ENCODE results near the gene RECQL5. TPM values are rescaled to one million over a fixed set of nuclear protein-coding genes. Genes with fewer than 3 reads are reported as not detected.
A peak's percentile ranks its signal among the peaks of the same experiment; 100 is the strongest.

Gene RECQL5
- total and polyA plus RNA-seq, 2 donors (not counting 1 experiment from before 2014, with no cell fraction given), result 58.5 to 70.5 TPM

DNA sequence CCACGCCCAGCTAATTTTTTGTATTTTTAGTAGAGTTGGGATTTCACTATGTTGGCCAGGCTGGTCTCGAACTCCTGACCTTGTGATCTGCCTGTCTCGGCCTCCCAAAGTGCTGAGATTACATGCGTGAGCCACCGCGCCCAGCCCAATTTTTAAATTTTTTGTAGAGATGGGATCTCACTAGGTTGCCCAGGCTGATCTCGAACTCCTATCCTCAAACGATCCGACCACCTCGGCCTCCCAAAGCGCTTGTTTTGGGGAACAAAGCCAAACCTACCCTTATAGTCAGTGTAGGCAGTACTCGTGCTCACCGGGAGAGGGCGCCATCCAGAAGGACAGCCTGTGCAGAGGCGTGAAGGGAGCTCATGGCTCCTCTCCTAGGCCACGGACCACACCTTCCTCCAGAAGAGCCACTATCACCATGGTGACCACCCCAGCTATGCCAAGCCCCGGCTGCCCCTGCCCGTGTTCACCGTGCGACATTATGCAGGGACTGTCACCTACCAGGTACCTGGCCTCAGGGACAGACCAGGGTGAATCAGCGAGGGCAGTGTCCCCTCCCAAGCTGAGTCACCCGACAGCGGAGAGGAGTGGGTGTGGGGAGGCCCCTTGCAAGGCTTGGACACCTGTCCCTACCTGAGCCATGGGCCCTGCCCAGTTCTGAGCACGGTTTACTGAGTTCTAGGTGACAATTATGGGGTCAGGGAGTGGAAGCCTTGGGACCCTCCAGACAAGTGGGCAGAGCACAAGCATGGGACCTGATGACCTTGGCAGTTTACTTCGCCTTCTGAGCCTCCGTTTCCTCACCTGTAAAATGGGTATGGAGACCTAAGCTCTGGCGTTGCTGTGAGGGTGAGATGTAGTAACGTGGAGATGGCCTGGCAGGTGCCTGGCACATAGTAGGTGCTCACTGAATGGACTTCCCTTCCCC lies 65.6 kb downstream of the RECQL5 start:
- Histone ChIP-seq H4K20me1 (ENCODE audit: control insufficient read depth, insufficient read depth, low read length, poor library complexity, severe bottlenecking) (no peaks in the 10 kb centered on the region), H3K36me3 (replicated peaks in 1 of 2; ENCODE audit: control extremely low read depth in 1 of 2, control insufficient read depth in 1 of 2, extremely low read depth in 1 of 2, insufficient read depth in 2 of 2, low read length in 1 of 2) (no peaks in the 10 kb centered on the region), H3K4me3 (ENCODE audit: control extremely low read depth in 1 of 5, extremely low read depth in 1 of 5, insufficient read depth in 1 of 5, low read depth in 2 of 5, low read length in 4 of 5) (no peak overlapping the region), H3K9me3 (ENCODE audit: control extremely low read depth in 1 of 3, control insufficient read depth in 2 of 3, insufficient read depth in 1 of 3, low read length in 2 of 3) (no peaks in the 10 kb centered on the region), H3K27ac (ENCODE audit: low read length in 2 of 2) (no peak overlapping the region), H3K27me3 (replicated peaks in 1 of 4; ENCODE audit: control extremely low read depth in 1 of 4, control insufficient read depth in 3 of 4, insufficient read depth in 4 of 4, low read length in 3 of 4) (no peaks in the 10 kb centered on the region), H2AFZ (ENCODE audit: insufficient read depth, low read depth, low read length, poor library complexity, severe bottlenecking) (no peak overlapping the region), H3K9ac (ENCODE audit: low read length) (no peak overlapping the region), H3K4me1 (ENCODE audit: control insufficient read depth in 2 of 2, insufficient read depth in 2 of 2, low read length in 2 of 2) (no peaks in the 10 kb centered on the region), H3K4me2 (replicated peaks; ENCODE audit: low read depth, low read length, poor library complexity, severe bottlenecking) (no peak overlapping the region), H3K79me2 (ENCODE audit: control insufficient read depth, insufficient read depth, low read length) (no peaks in the 10 kb centered on the region)
- DNase-seq (peak; percentile 68), ATAC-seq (ENCODE audit: low read depth) (peak; percentile 77)
- Mint-ChIP-seq H3K9me3 (ENCODE audit: insufficient read depth) (no peaks in the 10 kb centered on the region), H3K27ac (no peak overlapping the region), H3K4me1 (no peaks in the 10 kb centered on the region), H3K4me3 (no peak overlapping the region), H3K27me3 (no peaks in the 10 kb centered on the region)
- ChIA-PET CTCF (interaction anchor here (0.5 to 6.9 kb wide), 15 partner anchors 10 to 152 kb away, joined by 3 to 53 read pairs (median 3); partner anchors contain the start of gene SMIM5), POLR2A (interaction anchor here (0.5 to 0.6 kb wide), 2 partner anchors 149 to 254 kb away, joined by 3 to 9 read pairs; partner anchors contain the start of gene WBP2)
- 77% methylated on average over 19 of the region's 28 CpGs for WGBS (ENCODE audit: insufficient coverage)
- TF ChIP-seq, protein P1, sequence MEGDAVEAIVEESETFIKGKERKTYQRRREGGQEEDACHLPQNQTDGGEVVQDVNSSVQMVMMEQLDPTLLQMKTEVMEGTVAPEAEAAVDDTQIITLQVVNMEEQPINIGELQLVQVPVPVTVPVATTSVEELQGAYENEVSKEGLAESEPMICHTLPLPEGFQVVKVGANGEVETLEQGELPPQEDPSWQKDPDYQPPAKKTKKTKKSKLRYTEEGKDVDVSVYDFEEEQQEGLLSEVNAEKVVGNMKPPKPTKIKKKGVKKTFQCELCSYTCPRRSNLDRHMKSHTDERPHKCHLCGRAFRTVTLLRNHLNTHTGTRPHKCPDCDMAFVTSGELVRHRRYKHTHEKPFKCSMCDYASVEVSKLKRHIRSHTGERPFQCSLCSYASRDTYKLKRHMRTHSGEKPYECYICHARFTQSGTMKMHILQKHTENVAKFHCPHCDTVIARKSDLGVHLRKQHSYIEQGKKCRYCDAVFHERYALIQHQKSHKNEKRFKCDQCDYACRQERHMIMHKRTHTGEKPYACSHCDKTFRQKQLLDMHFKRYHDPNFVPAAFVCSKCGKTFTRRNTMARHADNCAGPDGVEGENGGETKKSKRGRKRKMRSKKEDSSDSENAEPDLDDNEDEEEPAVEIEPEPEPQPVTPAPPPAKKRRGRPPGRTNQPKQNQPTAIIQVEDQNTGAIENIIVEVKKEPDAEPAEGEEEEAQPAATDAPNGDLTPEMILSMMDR (IDR thresholded peaks at IDR 0.05), result peak; percentile 76
- no peak for TF ChIP-seq EZH2 (IDR thresholded peaks at IDR 0.05; ENCODE audit: borderline replicate concordance, insufficient read depth, low read depth, low read length, poor library complexity, severe bottlenecking)
- intact Hi-C loops (cut with micrococcal nuclease), result loop anchor here (1.0 kb wide), 1 partner anchor 147 kb away; no protein-coding TSS in a partner anchor
